Sigmoid colon (tissue), 4 donors: ENCODE data around the gene PLIN4.

Experiments
- CTCF ChIP-seq, 4 experiments: fragments of 450-650 bp in 3 of 4; fragments of 200-600 bp in 1 of 4; IDR thresholded peaks; one replicate each; pipeline ENCODE4 v1.5.1; 2016 to 2019; ENCODE audit warnings: antibody characterized with exemption in 4 of 4, mild to moderate bottlenecking in 3 of 4, moderate library complexity in 2 of 4
- EP300 ChIP-seq, 4 donors: sonication (generic); formaldehyde crosslinking; IDR thresholded peaks; one replicate each; pipeline ENCODE4 v1.6.1; 2017; ENCODE audit warnings: antibody characterized with exemption in 4 of 4
- POLR2A ChIP-seq, 2 donors: fragments of 450-650 bp; IDR thresholded peaks; one replicate each; pipeline ENCODE4 v1.6.1; 2016; ENCODE audit warnings: antibody characterized with exemption in 2 of 2, mild to moderate bottlenecking in 2 of 2, moderate library complexity in 2 of 2
- POLR2AphosphoS5 ChIP-seq, 4 donors: sonication (generic); formaldehyde crosslinking; IDR thresholded peaks; one replicate each; pipeline ENCODE4 v1.6.1; 2017; ENCODE audit warnings: antibody characterized with exemption in 4 of 4

- TF ChIP-seq CTCF (IDR thresholded peaks at IDR 0.05) (peak in 3 of 4 experiments; percentile 27 to 73 (median 47)), POLR2A (IDR thresholded peaks at IDR 0.05) (no peak), POLR2AphosphoS5 (IDR thresholded peaks at IDR 0.05) (no peak), EP300 (IDR thresholded peaks at IDR 0.05) (no peak)
These were observed 6.7 kb upstream of the PLIN4 start for GRCh38 chr19:4524808-4525562.
